PC-9 (cell line): ENCODE data around the gene SLC8A2.

Experiments used
- EZH2 ChIP-seq: fragments of 200-600 bp; sonication (generic); IDR thresholded peaks from 2 replicates; pipeline ENCODE4 v1.8.0; 2017; ENCODE audit warnings: antibody characterized with exemption, low read depth
- TF ChIP-seq, protein P1 (sequence below): fragments of 200-600 bp; sonication (generic); conservative IDR thresholded peaks from 2 replicates; pipeline ENCODE4 v1.6.1; 2017; ENCODE audit warnings: mixed run types, antibody characterized with exemption, mild to moderate bottlenecking, moderate library complexity

DNA sequence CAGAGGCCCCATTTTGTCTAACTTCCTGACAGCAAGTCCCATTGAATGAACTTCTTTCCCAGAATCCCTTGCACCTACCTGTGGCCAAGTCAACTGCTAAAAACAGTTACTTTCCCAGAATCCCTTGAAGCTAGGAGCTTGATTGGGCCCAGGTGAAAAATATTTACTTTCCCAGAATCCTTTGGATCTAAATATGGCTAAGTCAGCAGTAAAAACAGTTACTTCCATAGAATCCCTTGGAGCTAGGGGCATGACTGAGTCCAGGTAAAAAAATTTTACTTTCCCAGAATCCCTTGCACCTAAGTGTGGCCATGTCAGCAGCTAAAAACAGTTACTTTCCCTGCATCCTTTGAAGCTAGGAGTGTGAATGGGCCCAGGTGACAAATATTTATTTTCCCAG is 39.2 kb downstream of the SLC8A2 start:
- TF ChIP-seq, protein P1, sequence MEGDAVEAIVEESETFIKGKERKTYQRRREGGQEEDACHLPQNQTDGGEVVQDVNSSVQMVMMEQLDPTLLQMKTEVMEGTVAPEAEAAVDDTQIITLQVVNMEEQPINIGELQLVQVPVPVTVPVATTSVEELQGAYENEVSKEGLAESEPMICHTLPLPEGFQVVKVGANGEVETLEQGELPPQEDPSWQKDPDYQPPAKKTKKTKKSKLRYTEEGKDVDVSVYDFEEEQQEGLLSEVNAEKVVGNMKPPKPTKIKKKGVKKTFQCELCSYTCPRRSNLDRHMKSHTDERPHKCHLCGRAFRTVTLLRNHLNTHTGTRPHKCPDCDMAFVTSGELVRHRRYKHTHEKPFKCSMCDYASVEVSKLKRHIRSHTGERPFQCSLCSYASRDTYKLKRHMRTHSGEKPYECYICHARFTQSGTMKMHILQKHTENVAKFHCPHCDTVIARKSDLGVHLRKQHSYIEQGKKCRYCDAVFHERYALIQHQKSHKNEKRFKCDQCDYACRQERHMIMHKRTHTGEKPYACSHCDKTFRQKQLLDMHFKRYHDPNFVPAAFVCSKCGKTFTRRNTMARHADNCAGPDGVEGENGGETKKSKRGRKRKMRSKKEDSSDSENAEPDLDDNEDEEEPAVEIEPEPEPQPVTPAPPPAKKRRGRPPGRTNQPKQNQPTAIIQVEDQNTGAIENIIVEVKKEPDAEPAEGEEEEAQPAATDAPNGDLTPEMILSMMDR = no peak
- no peak for TF ChIP-seq EZH2
